ENCODE measurements around the gene NRIP3. TPM values are rescaled to one million over a fixed set of nuclear protein-coding genes. Genes with fewer than 3 reads are reported as not detected.
A peak's percentile ranks its signal among the peaks of the same experiment; 100 is the strongest.
"Not testable (repeated sequence)": the region's sequence is repeated elsewhere in the genome, so short reads cannot be mapped to it uniquely, and the experiment has no call there.

The NRIP3 gene
- total RNA-seq, 1 donor from 2014 or later = 15.6 TPM

- no peak for DNase-seq (ENCODE audit: low read depth, low spot score)
Observed at GRCh38 chr11:8973121-8973520, 30.7 kb downstream of the NRIP3 start.

GRCh38 chr11:8971924-8972316 lies 31.9 kb downstream of the NRIP3 start:
- no peak for DNase-seq (ENCODE audit: low read depth, low spot score)

DNA sequence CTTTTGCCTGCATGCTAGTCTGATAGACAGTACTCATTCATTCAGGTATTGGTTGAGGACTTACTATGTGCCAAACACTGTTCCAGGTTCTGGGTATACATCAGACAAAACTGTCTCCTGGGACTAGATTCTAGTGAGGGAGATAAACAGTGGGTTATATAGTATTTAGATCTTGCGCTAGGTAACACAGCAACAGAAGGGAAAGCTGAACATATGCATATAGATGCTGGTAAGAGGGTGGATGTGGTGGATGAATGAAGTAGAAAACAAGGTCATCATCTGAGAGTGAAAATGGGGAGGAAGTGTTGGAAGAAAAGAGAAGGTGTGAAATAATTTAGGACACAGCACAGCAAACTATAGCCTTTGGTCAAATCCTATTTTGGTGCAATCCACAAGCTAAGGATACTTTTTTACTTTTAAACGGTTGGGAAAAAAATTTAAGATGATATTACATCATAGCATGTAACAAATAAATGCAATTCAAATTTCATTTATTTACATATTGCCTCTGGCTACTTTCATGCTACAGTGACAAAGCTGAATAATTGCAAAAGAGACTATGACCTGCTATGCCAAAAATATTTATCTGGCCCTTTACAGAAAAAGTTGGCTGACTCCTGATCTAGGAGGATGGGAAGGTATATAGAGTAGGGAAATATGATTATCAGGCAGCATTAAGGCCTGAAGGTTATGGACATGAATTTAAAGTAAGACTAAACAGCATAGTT lies 32.4 kb downstream of the NRIP3 start:
- no peak for DNase-seq (ENCODE audit: low read depth, low spot score)

- no peak for DNase-seq (ENCODE audit: low read depth, low spot score)
Observed at GRCh38 chr11:8967184-8967583, 36.6 kb downstream of the NRIP3 start.

DNA sequence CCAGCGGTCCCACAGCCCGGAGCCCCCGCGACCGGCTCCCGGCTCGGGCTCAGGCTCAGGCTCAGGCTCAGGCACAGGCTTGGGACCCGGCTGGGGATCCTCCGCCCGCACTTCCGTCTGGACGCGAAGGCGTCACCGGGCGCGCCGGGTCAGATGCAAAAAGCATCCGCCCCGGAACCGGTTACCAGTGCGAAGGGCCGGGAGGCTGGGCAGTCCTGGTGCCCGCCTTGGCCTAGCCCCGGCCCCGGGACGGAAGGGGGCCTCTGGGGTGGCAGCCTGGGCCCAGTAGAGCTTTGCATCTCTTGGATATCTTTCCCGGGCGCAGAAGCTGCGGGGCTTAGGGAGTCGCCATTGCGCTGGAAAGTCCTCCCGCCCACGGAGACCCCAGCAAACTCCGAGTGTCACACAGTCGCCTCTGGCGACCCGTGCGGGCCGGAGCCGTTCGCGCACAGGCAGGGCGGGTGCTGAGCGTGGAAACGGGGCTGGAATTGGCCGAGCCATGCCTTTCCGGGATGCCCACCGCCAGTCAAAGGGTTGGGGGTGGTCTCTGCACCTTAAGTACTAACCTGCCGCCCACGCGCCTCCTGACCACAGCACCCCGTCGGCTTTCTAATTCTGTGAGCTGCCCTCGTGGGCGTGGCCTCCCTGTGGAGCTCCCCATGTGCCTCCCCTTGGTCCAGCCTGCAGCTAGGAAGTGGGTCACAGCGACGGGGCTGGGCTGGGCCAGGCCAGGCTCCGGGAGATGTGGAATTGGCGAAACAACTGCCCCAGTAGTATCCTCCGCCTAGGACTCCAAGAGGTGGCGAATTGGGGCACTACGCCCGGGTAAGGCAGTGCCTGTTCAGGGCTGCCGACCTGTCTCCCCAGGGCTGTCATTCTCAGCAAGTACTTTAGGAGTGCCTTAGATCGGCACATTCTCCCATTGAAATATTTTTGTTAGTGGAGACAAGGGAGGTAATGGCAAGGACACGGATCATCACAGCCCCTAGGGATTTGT lies 39.2 kb downstream of the NRIP3 start, which contains the start of gene TMEM9B:
TMEM9B (minus strand) TSS at position 119 of the 997 bp plus-strand sequence. CDS start 129 bp downstream, outside the sequence.
- peak; percentile 52 for DNase-seq (ENCODE audit: low read depth, low spot score)

- DNase-seq (ENCODE audit: low read depth, low spot score) = peak; percentile 17
Observed at GRCh38 chr11:8963569-8964323, 40.1 kb downstream of the NRIP3 start.

DNA sequence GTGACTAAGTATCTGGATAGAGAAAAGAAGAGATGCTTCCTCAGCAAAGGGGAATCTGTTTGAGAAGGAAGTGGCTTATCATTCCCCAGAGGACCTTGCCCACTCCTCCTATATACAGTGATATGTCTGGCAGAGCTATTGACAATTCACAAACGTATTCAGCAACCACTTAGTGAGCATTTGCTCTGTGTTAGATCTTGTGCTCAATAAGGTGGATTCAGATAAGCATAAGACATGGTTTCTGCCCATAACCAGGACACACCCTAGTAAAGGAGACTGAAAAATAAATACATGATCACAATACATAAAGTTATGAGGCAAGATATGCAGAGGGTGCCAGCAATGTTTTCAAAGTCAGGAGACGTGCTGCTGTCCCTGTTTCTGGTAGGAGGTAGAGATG lies 41.0 kb downstream of the NRIP3 start:
- no peak for DNase-seq (ENCODE audit: low read depth, low spot score)

DNA sequence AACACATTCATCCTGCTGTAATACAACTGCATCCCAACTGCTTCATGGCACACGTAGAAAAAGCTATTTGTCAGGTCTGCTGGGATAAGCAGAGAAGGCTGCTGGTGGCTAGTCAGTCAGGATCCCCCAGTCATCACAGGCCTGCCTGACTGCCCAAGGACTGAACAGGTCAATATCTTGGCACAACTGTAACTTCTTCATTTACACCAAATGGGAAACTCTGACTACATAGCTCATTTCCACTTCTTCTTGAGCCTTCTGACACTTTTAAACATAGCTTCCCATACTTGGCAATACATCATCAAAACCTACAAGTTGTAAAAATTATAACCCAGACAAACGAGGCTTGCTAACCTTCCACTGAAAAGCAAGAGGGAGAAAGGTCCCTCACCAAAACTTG lies 42.4 kb downstream of the NRIP3 start:
- DNase-seq (ENCODE audit: low read depth, low spot score) = no peak

GRCh38 chr11:8959546-8960166 lies 44.1 kb downstream of the NRIP3 start:
- peak; percentile 54 for DNase-seq (ENCODE audit: low read depth, low spot score)

- no peak for DNase-seq (ENCODE audit: low read depth, low spot score)
Observed at GRCh38 chr11:8956860-8957259, 46.9 kb downstream of the NRIP3 start.

- no peak for DNase-seq (ENCODE audit: low read depth, low spot score)
Observed at GRCh38 chr11:8948886-8949285, 54.9 kb downstream of the NRIP3 start.

DNA sequence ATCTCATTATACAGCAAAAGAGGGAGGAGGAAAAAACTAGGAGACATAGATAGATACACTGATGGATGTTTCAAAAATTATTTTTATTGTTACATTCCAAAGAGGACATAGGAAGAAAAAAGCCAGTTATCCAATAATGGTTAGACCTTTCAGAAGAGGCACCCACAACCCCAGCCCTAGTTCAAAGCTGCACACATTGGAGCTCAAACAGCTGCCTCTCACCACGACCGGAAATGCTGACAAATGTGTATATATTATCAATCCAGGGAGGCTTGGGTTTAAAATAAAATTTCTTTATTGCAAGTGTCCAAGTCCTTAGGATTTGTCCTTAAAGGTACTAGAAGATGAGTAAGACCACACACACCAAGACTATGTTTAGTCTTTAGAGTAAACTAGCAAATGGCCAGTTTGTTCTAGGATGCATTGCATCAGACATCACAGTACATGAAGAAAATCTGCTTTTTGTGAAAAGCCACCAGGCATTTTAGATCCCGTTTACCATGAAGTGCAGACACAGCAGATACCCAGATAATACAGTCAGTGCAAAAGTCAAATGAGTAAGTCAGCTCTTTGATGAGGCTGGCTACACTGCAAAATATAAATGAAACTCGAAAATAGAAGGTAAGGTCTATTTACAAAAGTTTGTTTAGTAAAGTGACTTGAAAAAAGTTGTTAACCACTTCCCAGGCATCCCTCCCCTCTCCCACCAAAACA lies 56.4 kb downstream of the NRIP3 start:
- DNase-seq (ENCODE audit: low read depth, low spot score) = no peak

DNA sequence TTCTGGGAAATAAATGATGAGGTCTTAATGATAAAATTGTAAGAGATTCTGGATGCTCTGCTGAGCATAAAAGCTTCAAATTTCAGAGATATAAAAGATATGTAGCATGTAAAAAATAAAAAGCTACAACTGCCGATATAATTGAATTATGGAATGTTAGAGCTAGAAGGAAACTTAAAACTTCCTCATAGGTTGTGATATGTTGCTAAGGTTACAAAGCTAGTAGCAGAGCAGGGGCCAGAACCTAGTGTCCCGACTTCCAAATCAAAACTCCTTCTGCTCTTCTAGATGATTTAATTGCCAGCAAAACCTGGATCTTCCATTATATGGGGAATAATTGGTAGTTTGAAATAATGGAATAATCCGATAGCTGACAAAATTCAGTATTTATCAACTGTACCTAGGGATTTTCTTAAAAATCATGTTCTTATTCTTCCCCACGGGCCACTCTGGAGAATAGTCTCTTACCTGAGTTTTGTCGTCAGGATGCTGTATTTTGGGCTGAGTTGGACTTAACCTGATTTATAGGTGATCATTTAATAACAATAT lies 61.2 kb downstream of the NRIP3 start, which contains the start of gene ASCL3:
ASCL3 (minus strand) TSS at position 499 of the 549 bp plus-strand sequence. CDS start 4,855 bp downstream, outside the sequence.
- DNase-seq (ENCODE audit: low read depth, low spot score) = no peak

- DNase-seq (ENCODE audit: low read depth, low spot score) = no peak
Observed at GRCh38 chr11:8941341-8942103, 62.3 kb downstream of the NRIP3 start.

DNA sequence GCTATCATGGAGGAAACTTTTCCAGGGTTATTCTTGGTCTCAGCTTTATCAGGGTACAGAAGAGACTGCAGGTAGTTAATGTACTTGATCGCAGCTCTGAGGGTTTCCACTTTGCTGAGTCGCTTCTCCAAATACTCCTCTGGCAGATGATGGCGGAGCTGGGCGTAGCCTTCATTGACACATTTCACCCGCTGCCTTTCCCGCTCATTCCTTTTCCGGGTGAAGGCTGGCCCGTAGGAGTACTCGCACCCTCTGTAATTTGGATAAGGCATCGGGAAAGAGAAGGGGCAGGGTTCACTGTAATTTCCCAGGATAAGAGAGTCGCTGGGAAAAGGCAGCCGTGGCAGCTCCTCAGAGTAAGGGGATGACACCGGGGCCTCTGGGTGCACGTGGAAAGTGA lies 66.1 kb downstream of the NRIP3 start:
- no peak for DNase-seq (ENCODE audit: low read depth, low spot score)

DNA sequence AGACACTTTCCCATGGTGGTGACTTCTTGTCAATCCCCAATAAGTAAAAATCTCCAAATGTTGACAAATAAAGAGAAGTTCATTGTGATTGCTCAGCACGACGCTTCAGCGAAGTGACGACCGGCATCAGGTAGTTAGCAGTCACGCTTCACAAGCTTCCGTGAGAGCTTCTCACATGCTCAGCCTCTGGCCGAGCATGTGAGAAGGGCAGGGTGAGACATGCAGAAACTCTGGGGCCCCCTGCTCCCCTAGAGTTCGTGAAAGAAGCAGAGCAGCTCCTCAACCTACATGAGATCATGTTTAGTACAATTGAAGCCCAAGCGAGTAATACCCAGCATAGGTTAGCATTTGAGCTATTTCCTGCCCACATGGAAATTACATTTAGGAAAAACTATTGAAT lies 66.6 kb downstream of the NRIP3 start:
- DNase-seq (ENCODE audit: low read depth, low spot score) = no peak

DNA sequence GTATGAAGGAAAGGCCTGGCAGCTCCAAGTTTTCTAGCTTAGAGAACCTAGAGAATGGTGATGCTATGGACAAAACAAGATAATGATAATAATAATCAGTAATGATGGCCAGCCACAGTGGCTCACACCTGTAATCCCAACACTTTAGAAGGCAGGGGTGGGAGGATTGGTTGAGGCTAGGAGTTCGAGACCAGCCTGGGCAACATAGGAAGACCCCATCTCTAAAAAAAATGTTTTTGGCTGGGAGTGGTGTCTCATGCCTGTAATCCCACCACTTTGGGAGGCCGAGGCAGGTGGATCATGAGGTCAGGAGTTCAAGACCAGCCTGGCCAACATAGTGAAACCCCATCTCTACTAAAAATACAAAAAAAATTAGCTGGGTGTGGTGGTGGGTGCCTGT lies 68.0 kb downstream of the NRIP3 start:
- not testable (repeated sequence) for DNase-seq (ENCODE audit: low read depth, low spot score)

DNA sequence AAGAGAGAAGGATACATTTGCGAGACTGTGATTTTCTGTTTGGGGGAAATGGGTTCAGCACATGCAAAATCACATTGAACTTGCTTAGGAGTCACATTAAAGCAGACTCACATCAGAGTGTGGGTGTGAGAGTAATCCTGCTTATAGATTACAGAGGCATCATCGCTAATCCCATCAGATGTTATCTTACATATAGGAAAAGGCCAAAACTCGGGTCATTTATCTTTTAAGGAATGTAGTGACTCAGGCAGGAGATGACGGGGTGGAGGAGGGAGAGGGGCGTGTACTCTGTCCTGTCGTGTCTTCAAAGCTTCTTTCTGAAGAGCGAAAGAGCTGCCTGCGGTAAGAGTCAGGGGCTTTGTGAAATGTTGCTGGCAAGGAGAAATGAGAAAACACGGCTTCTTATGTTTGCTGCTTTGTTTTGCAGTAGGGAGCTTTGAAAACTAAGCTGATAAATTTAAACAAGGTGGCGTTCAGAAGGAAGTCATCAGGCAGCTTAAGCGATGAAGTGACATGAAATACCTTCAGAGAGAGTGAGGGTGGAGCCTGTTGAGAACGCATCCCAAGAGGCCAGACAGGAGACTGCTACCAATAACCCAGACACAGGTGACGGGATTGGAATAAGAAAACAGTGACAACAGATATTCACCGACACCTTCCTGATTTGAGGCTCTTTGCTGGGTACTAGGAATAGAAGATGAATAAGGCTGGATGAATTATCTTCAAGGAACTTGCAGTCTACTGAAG lies 68.9 kb downstream of the NRIP3 start:
- no peak for DNase-seq (ENCODE audit: low read depth, low spot score)

GRCh38 chr11:8933931-8934330 lies 69.9 kb downstream of the NRIP3 start:
- DNase-seq (ENCODE audit: low read depth, low spot score) = no peak
